GM12878 (cell line): ENCODE measurements around the gene ITLN1.

Source experiments
- CTCF ChIP-seq, 3 experiments: IDR thresholded peaks in 2 of 3; conservative IDR thresholded peaks in 1 of 3; 2 replicates each; pipeline ENCODE4 v1.5.1; 2011; ENCODE audit warnings: low read depth in 3 of 3, low read length in 3 of 3, mild to moderate bottlenecking in 3 of 3, control low read depth in 2 of 3, moderate library complexity in 2 of 3, inconsistent platforms in 1 of 3, mixed read lengths in 1 of 3; ENCODE audit not compliant: control insufficient read depth in 2 of 3, insufficient read depth in 1 of 3; ENCODE audit errors: extremely low read depth in 1 of 3
- NR2C2 ChIP-seq: IDR thresholded peaks from 2 replicates; pipeline ENCODE4 v1.6.1; 2011; ENCODE audit warnings: borderline replicate concordance, low read depth; ENCODE audit not compliant: control insufficient read depth, insufficient read length
- RELB ChIP-seq: fragments of 450-650 bp; IDR thresholded peaks from 2 replicates; pipeline ENCODE4 v1.6.1; 2017; ENCODE audit warnings: low read depth, mild to moderate bottlenecking, moderate library complexity

- TF ChIP-seq CTCF (IDR thresholded peaks at IDR 0.05 in 2 of 3, conservative IDR thresholded peaks at IDR 0.05 in 1 of 3; ENCODE audit: control insufficient read depth in 2 of 3, extremely low read depth in 1 of 3, insufficient read depth in 1 of 3, low read depth in 3 of 3, low read length in 3 of 3): no peak
- no peak for TF ChIP-seq NR2C2
- no peak for TF ChIP-seq RELB
Measured at GRCh38 chr1:160885042-160885441, at the start of gene ITLN1.
